Measurements from ENCODE around the gene SYVN1.

The SYVN1 gene

GRCh38 chr11:65111744-65112545, 22.4 kb downstream of the SYVN1 start, which contains the start of gene TM7SF2:
Gene TM7SF2, plus strand, starts transcription at chr11:65111872. Its CDS starts 144 bp downstream, at chr11:65112016.
- DNase-seq = peak; percentile 88 to 94

GRCh38 chr11:65111159-65111743, 23.1 kb downstream of the SYVN1 start:
- no peak for DNase-seq

GRCh38 chr11:65110354-65110861, 23.9 kb downstream of the SYVN1 start:
- peak; percentile 60 to 78 for DNase-seq

GRCh38 chr11:65109231-65110198, 24.8 kb downstream of the SYVN1 start:
- no peak for DNase-seq

GRCh38 chr11:65108469-65109123, 25.7 kb downstream of the SYVN1 start:
- no peak for DNase-seq

GRCh38 chr11:65107751-65108468, 26.4 kb downstream of the SYVN1 start:
- no peak for DNase-seq

GRCh38 chr11:65107078-65107477, 27.2 kb downstream of the SYVN1 start:
- no peak for DNase-seq

GRCh38 chr11:65104628-65105027, 29.7 kb downstream of the SYVN1 start:
- no peak for DNase-seq

GRCh38 chr11:65103476-65103875, 30.8 kb downstream of the SYVN1 start:
- no peak for DNase-seq

- DNase-seq = no peak
Measured at GRCh38 chr11:65102142-65103095, 31.9 kb downstream of the SYVN1 start.

GRCh38 chr11:65100674-65101350, 33.5 kb downstream of the SYVN1 start:
- no peak for DNase-seq

GRCh38 chr11:65096926-65097325, 37.4 kb downstream of the SYVN1 start:
- no peak for DNase-seq

- peak; percentile 69 to 88 for DNase-seq
Measured at GRCh38 chr11:65095974-65096806, 38.1 kb downstream of the SYVN1 start, which contains the start of gene VPS51. Gene VPS51, plus strand, starts transcription at chr11:65096214. Its CDS starts 37 bp downstream, at chr11:65096251.

GRCh38 chr11:65095427-65095826, 38.9 kb downstream of the SYVN1 start:
- no peak for DNase-seq

- DNase-seq = no peak
Measured at GRCh38 chr11:65090628-65091027, 43.7 kb downstream of the SYVN1 start.

GRCh38 chr11:65089621-65090020, 44.7 kb downstream of the SYVN1 start:
- no peak for DNase-seq

GRCh38 chr11:65087827-65088226, 46.5 kb downstream of the SYVN1 start:
- DNase-seq = no peak

- DNase-seq = no peak
Measured at GRCh38 chr11:65087216-65087615, 47.1 kb downstream of the SYVN1 start.

GRCh38 chr11:65086809-65087208, 47.5 kb downstream of the SYVN1 start:
- DNase-seq = no peak

Data from NCI-H1930 (cell line).